ENCODE measurements around the gene RBM25.

DNA sequence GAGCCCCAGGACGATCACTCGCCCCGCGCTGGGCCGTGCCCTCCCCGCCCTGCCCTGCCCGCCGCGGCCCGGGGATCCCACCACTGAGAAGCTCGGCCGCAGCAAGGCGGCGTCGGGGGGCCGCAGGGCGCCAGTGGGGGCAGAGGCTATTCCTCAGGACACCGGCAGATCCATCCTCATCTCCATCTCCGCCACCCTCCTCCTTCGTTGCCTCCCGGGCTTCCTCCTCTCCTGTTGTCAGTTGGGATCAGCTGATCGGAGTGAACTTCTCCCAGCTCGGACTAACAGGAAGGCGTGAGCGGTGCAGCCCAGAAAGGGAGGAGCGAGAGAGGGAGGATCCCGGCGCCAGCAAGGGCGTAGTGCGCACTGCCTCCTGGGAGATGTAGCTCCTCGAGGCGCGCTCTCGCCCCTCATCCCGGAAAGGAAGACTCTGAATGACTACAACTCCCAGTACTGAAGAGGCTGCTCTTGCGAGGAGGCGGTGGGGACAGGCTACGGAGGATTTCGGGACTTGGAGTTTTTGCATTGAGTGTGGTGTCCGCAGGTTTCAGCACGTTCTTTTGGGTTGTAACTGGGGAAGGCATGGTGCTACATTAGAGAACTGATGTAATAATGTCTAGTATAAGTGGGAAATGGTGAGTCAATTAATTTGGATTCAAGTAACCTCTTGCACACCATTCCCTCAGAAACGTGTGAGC, 31.3 kb upstream of the RBM25 start, which contains the start of gene ZFYVE1:
- TF ChIP-seq ZNF121 (CRISPR knock-in tag; IDR thresholded peaks at IDR 0.05) (no peak), CTCF (IDR thresholded peaks at IDR 0.05) (no peak), ZNF263 (CRISPR knock-in tag; IDR thresholded peaks at IDR 0.05; ENCODE audit: low read depth) (no peak), CBFB (CRISPR knock-in tag; IDR thresholded peaks at IDR 0.05; ENCODE audit: low read depth) (no peak), E2F1 (CRISPR knock-in tag; IDR thresholded peaks at IDR 0.05) (no peak), ESRRA (CRISPR knock-in tag; IDR thresholded peaks at IDR 0.05; ENCODE audit: borderline replicate concordance) (no peak), NR2C2 (CRISPR knock-in tag; IDR thresholded peaks at IDR 0.05) (no peak), ZNF219 (CRISPR knock-in tag; IDR thresholded peaks at IDR 0.05; ENCODE audit: borderline replicate concordance) (no peak), MLX (CRISPR knock-in tag; IDR thresholded peaks at IDR 0.05) (no peak)
- TF ChIP-seq, protein P1, sequence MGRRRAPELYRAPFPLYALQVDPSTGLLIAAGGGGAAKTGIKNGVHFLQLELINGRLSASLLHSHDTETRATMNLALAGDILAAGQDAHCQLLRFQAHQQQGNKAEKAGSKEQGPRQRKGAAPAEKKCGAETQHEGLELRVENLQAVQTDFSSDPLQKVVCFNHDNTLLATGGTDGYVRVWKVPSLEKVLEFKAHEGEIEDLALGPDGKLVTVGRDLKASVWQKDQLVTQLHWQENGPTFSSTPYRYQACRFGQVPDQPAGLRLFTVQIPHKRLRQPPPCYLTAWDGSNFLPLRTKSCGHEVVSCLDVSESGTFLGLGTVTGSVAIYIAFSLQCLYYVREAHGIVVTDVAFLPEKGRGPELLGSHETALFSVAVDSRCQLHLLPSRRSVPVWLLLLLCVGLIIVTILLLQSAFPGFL (CRISPR knock-in tag; IDR thresholded peaks at IDR 0.05; ENCODE audit: borderline replicate concordance) = no peak
- TF ChIP-seq, protein P2, sequence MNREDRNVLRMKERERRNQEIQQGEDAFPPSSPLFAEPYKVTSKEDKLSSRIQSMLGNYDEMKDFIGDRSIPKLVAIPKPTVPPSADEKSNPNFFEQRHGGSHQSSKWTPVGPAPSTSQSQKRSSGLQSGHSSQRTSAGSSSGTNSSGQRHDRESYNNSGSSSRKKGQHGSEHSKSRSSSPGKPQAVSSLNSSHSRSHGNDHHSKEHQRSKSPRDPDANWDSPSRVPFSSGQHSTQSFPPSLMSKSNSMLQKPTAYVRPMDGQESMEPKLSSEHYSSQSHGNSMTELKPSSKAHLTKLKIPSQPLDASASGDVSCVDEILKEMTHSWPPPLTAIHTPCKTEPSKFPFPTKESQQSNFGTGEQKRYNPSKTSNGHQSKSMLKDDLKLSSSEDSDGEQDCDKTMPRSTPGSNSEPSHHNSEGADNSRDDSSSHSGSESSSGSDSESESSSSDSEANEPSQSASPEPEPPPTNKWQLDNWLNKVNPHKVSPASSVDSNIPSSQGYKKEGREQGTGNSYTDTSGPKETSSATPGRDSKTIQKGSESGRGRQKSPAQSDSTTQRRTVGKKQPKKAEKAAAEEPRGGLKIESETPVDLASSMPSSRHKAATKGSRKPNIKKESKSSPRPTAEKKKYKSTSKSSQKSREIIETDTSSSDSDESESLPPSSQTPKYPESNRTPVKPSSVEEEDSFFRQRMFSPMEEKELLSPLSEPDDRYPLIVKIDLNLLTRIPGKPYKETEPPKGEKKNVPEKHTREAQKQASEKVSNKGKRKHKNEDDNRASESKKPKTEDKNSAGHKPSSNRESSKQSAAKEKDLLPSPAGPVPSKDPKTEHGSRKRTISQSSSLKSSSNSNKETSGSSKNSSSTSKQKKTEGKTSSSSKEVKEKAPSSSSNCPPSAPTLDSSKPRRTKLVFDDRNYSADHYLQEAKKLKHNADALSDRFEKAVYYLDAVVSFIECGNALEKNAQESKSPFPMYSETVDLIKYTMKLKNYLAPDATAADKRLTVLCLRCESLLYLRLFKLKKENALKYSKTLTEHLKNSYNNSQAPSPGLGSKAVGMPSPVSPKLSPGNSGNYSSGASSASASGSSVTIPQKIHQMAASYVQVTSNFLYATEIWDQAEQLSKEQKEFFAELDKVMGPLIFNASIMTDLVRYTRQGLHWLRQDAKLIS (CRISPR knock-in tag; IDR thresholded peaks at IDR 0.05; ENCODE audit: borderline replicate concordance) = no peak
